ENCODE measurements around the gene ATAT1. TPM values are rescaled to one million over a fixed set of nuclear protein-coding genes. Genes with fewer than 3 reads are reported as not detected.

The ATAT1 gene
- total RNA-seq, 1 donor from 2014 or later, result 51.0 TPM

- Mint-ChIP-seq H3K27ac (peak overlapping the region; percentile 80), H3K27me3 (ENCODE audit: low read depth) (no peaks in the 10 kb centered on the region), H3K4me1 (peaks cover 55% of the 10 kb centered on the region), H3K9me3 (no peaks in the 10 kb centered on the region), H3K36me3 (peaks cover 28% of the 10 kb centered on the region), H3K4me3 (no peak overlapping the region)
- no peak for TF ChIP-seq CTCF (IDR thresholded peaks at IDR 0.05; ENCODE audit: unreplicated experiment)
- DNase-seq (ENCODE audit: low spot score in 2 of 2, unreplicated experiment in 2 of 2), result no peak
Observed at GRCh38 chr6:30611150-30611855, 15.4 kb upstream of the ATAT1 start.

GRCh38 chr6:30611856-30612194 lies 14.8 kb upstream of the ATAT1 start:
- TF ChIP-seq CTCF (IDR thresholded peaks at IDR 0.05; ENCODE audit: unreplicated experiment), result no peak
- DNase-seq (ENCODE audit: low spot score in 2 of 2, unreplicated experiment in 2 of 2), result no peak
- peak overlapping the region; percentile 80 for H3K27ac Mint-ChIP-seq
- H3K9me3 Mint-ChIP-seq, result no peaks in the 10 kb centered on the region
- no peaks in the 10 kb centered on the region for H3K27me3 Mint-ChIP-seq (ENCODE audit: low read depth)
- H3K4me1 Mint-ChIP-seq, result peaks cover 55% of the 10 kb centered on the region
- peaks cover 27% of the 10 kb centered on the region for H3K36me3 Mint-ChIP-seq
- no peak overlapping the region for H3K4me3 Mint-ChIP-seq

- peak overlapping the region; percentile 100 for H3K27ac Mint-ChIP-seq
- H3K4me1 Mint-ChIP-seq, result peaks cover 59% of the 10 kb centered on the region
- H3K27me3 Mint-ChIP-seq (ENCODE audit: low read depth), result no peaks in the 10 kb centered on the region
- no peak for DNase-seq (ENCODE audit: low spot score in 2 of 2, unreplicated experiment in 2 of 2)
- TF ChIP-seq CTCF (IDR thresholded peaks at IDR 0.05; ENCODE audit: unreplicated experiment), result no peak
- no peak overlapping the region for H3K4me3 Mint-ChIP-seq
- H3K9me3 Mint-ChIP-seq, result no peaks in the 10 kb centered on the region
- H3K36me3 Mint-ChIP-seq, result peaks cover 30% of the 10 kb centered on the region
Observed at GRCh38 chr6:30612213-30612612, 14.5 kb upstream of the ATAT1 start.

DNA sequence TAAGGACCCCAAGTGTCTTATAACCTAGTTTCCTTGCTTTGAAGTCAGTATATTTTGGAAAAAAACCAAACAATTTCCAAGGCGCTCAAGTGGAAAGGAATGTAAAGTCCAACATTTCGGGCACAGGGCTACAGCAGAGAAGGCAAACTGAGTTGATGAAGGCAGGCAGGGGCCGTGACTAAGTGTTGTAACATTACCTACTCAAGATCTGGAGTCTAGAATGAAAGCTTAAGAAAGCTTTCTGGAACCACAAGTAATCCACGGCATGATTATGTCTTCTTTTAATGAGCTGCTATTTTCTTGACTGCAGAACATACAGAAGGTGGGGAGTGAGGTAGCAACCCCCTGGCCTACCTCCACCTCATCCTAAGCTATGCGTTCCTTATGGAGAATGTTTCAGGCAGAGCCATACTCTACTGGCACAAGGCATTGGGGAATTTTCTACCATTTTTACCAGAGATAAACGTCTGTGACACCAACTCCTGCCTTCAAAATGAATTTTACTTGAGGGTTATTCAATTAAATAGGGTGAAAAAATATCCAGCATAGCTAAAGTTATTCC lies 13.9 kb upstream of the ATAT1 start:
- H3K27me3 Mint-ChIP-seq (ENCODE audit: low read depth), result no peaks in the 10 kb centered on the region
- H3K4me3 Mint-ChIP-seq, result peak overlapping the region; percentile 93
- DNase-seq (ENCODE audit: low spot score in 2 of 2, unreplicated experiment in 2 of 2), result no peak
- TF ChIP-seq CTCF (IDR thresholded peaks at IDR 0.05; ENCODE audit: unreplicated experiment), result no peak
- H3K4me1 Mint-ChIP-seq, result peaks cover 59% of the 10 kb centered on the region
- peak overlapping the region; percentile 100 for H3K27ac Mint-ChIP-seq
- peaks cover 25% of the 10 kb centered on the region for H3K36me3 Mint-ChIP-seq
- H3K9me3 Mint-ChIP-seq, result no peaks in the 10 kb centered on the region

- Mint-ChIP-seq H3K27ac (peak overlapping the region; percentile 100), H3K9me3 (no peaks in the 10 kb centered on the region), H3K27me3 (ENCODE audit: low read depth) (no peaks in the 10 kb centered on the region), H3K4me1 (peaks cover 61% of the 10 kb centered on the region), H3K4me3 (peak overlapping the region; percentile 93), H3K36me3 (peaks cover 23% of the 10 kb centered on the region)
- DNase-seq (ENCODE audit: low spot score in 2 of 2, unreplicated experiment in 2 of 2), result no peak
- no peak for TF ChIP-seq CTCF (IDR thresholded peaks at IDR 0.05; ENCODE audit: unreplicated experiment)
Observed at GRCh38 chr6:30613251-30614043, 13.2 kb upstream of the ATAT1 start.

All from mesothelial cell of epicardium (in vitro differentiated cells).